Hippocampal formation (tissue), 2 donors: ENCODE data around the gene HS1BP3.

Experiments
- DNase-seq, 2 donors: peaks; one replicate each; lab custom pipeline; 2025; lab: John Stamatoyannopoulos, UW

Gene HS1BP3

DNA sequence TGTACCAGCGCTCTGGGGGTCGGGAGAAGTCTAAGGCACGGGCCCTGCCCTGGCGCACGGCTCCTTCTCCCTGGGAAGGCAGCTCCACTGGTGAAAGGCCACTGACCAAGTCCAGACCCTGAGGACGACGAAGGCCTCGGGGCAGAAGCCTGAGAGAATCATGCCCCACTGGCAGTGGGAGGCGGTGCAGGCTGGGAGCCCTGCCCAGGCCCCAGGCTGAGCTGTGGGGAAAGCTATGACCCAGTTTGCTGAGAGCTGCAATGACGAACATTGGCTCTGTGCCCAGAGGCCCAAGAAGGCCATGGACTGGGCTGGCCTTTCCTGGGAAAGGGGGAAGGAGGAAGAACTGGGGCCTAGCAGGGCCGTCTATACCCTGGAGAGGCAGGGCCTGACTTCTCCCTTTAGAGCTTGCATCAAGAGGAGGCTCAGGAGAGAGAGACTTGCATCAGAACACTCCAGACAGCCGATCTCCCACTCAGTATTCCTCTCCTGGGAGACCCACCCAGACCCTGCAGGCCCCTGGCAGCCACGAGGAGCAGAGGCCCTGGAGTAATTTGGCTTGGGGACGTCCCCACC is 32.9 kb downstream of the HS1BP3 start:
- DNase-seq: peak; percentile 87 to 92

DNA sequence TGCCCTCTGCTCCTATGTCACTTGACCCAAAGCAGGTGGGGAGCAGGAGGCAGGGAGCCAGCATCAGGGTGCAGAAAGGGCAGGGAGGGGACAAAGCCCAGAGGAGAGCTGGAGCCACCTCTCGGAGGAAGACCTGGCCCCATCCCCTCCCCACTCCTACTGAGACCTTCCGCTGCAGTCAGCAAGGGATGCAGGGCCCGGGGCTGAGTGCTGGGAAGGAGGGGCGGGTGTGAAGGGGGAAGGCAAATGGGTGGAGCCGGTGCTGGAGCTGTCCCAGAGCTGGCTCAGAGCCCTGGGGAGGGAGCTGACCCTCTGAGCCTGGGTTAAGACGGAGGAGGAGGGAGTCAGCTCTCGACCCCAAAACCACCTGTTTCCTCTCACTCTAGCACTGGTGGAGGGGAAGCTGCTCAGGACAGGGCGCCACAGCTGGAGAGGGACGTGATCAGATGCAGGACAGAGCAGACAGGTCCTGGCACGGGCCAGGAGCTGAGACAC is 33.8 kb downstream of the HS1BP3 start:
- DNase-seq: peak in 1 of 2 donors; percentile 15

DNA sequence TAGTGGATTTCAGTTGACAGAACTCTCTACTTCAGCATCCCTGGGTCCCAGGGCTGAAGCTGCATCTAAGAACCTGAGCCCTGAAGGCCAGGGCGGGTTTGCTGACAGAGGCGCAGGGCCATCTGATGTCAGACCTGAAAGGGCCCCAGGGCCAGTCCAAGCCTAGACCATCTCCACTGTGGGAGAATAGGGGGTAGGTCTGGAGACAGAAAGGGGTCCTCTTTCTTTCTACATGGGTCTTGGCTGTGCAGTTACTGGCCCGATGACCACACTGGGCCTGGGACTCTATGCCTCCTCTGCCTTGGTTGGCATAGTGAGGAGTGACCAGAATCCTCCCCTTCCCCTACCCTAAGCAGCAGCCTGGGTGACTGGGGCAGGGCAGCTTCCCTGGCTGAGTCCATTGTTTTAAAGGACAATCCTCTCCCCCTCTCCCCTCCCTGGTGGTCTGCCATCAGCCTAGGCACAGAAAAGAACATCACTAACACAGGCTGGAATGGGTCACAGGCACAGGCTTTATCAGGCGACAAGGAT is 34.5 kb downstream of the HS1BP3 start:
- no peak for DNase-seq

DNA sequence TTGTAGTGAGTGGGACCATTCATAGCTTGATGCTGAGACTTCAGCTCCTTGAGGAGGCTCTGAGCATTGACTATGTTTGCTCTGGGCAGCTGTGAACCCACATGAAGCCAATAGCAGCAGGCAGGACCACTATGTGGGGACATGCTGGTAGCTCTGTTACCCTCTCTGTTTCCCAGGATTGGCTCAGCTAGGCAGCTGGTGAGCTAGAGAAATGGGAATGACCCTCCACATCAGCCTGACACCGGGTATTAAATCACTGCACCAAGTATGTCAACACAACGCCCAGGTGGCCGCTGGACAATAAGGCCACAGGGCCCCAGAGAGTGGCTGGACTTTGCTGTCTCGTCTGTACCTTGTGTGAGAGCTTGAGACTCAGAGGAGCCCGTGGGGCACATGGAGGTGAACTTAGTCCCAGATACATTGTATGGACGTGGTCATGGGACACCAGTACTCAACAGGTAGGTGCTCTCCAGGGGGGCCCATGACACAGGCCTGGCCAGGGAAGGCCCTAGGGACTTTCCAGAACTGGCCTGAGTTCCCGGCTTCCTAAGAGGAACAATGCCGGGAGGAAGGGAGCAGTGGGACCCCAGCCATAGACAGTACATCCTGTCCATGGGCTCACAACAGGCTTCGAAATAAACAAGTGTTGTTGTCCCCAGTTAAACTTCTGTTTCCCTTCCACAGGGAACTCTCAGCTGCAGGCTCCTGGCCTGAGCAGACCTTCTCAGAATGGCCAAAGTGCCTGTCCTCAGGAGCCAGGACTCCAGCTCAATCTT is 35.2 kb downstream of the HS1BP3 start:
- no peak for DNase-seq

DNA sequence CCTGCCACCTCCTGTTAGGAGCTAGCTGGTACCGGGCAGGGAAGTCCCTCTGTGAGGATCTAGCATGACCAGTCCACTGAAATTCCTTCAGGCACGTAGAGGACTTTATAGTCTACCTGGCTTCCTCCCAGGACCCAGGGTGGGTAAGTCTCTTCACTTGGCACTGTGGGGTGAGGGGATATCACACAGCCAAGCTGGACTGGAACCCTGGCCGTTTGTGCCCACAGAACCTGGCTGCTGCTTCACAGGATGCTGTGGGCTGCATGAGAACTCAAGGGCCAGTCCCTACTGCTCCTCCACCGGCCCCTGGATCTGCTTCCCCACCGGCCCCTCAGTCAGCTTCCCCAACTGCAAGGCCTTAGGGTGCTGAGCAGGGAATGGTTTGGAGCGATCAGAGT is 35.8 kb downstream of the HS1BP3 start:
- no peak for DNase-seq

DNA sequence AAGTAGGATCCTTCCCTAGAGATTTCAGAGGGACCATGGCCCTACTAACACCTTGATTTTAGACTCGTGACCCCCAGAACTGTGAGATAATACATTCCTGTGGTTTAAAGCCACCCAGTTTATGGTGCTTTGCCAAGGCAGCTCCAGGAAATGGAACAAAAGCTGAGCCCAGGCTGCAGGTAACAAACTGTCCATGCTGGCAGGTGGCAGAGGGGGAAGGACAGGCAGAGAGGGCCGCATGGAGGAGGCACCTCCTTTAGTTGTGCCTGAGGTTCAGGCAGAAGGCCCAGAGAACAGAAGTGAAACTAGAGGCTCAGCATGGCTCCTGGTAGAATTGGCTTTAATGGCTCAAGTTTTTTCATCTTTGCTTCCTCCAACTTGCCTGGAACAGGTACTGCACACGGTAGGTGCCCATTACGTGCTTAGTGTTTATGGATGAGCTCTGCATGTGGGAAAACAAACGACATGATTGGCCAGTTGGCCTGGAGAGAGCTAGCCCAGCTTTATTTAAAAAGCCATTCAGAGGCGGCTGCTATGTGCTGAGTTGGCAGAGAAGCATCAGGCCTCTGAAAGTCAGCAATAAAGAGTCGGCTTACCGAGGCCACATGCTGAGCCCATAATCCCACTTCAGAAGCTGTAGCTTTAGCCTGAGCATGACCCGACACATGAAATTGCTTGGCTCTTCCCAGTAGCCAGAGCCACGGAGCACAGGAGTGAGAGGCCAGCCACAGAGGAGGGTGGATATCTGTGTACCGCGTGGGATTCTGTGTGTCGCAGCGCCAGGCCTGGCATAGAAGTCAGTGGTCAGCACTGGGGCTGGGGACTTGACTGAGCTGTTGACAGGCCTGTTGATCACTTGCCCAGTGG is 36.5 kb downstream of the HS1BP3 start:
- DNase-seq: peak in 1 of 2 donors; percentile 53

DNA sequence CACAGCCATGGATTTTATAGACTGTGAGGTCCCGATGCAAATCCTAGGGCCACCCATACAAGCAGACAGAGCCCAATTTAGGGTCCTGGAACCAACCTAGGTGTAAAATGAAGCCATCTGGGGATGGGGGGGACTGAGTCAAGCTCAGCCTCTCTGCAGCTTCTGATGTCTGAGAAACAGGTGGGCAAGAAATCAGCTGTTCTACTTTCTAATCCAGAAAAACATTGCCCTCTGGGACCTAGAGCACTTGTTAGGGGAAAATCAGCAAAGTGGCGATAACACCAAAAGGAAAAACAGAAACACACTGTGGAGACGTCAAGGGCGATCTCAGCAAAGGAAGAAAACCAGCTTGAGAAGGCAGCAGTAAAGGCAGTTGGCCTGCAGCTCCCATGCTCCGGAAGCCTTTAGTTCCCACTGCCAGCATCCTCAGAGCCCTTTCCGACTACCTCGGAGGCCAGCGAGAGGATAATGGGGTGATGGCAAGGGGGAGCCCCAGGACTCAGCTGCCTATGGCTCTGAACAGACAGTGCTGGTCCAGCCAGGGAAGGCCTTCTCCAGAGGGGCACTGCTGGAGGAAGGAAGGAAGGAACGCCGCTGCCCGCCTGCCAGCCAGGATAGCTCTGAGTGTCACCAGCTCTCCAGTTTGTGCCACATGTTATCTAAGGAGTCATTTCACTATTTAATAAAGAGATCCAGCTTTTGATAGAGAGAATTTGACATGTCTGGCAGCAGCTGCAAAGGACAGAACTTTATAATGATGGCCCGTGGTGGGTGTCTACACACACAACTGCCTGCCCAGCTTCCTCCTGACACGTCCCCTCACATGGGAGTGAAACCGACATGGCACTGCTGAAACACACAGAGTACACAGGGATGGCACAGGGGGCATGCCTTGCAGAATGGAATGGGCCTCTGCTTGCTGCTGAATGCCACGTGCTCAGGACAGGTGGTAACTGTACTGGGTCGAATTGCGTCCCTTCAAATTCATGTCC is 37.7 kb downstream of the HS1BP3 start:
- DNase-seq: no peak

DNA sequence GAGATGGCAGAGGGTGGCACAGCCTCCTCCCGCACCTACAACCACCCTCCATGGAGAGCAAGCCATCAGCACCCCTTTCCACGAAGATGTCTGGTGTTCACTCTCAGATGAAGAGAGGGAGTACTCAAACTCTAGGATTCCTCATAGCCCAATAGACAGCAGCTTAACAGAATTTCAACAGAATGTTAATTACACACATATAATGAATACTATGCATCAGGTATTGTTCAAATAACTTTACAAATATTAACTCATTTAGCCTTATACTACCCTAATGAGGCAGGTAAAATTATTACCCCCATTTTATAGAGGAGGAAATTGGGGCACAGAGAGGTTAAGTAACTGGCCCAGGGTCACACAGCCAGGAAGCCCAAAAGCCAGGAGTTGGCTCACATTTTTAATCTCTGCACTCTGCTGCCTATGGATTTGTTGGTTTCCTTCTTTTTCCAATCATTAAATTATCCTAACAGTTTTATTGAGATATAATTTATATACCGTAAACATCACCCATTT is 39.0 kb downstream of the HS1BP3 start:
- DNase-seq: no peak

DNA sequence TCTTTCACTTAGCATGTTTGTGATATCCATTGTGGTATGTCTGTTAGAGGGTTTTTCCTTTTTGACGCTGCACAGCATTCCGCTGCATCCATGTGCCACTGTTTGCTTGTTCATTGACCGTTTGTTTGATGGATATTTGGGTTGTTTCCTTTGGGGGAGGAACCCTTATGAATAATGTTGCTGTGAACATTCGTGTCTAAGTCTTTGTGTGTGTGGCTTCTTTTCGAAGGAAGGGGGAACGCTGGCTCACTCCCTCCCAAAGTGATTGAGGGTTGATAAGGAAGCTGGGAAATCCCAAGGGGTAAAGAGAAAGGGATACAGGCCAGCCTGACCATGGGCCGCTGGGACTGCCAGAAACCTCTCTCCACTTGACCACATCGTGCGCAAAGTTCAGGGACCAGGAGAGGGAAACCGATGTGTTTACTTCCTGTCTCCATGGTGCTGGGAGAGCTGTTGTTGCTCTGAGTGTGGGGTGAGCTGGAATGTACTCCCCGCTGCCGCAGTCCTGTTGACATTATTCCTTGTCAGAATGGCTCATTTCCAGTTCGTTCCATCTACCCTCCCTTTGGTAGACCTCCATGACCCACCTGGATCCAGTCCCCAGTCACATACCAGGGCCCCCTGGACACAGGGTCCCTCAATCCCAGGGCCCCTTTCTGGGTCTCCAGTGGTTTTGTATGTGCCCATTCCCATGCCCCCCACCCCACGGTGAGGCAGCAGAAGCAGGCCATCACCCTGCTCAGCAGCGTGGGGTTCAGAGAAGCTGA is 39.6 kb downstream of the HS1BP3 start:
- no peak for DNase-seq

DNA sequence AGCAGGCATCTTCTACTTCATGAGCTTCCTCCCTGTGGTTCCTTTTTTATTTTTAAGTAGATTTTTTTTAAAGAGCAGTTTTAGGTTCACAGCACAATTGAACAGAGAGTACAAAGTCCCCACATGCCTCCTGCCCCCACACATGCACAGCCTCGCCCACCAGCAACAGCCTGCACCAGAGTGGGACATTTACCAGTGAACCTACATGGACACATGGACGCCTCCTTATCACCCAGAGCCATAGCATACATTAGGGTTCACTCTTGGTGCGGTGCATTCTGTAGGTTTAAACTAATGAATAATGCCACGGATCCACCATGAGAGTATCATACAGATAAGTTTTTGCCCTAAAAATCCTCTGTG is 40.9 kb downstream of the HS1BP3 start:
- DNase-seq: no peak

DNA sequence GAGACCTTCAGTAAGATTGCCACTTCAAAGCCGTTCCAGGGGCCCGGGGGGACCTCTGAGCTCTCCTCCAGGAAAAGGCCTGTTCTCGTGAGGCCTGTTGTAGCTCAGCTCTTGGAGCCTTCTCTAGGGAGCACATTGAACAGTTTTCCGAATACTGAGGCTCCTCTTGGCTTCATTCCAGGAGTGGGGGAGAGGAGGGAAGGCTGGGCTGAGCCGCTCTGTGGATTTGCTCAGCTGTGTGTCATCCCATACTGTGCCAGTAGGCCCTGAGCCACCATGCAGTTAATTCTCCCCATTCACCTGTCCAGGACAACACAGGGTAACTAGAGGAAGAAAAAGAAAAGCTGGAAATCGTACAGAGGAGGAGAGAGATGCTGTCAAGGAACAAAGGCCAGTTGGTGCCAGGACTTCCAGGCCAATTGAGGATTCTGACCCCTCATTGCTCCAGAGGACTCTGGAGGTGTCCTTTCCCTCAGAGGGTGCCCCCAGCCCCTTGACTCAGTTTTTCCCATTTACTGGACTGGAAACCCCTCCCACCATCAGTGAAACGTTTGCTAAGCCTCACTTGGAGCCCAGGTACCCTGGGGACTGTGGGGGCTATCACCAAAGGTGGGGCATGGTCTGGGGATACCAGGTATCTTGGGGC is 41.4 kb downstream of the HS1BP3 start:
- DNase-seq: no peak

DNA sequence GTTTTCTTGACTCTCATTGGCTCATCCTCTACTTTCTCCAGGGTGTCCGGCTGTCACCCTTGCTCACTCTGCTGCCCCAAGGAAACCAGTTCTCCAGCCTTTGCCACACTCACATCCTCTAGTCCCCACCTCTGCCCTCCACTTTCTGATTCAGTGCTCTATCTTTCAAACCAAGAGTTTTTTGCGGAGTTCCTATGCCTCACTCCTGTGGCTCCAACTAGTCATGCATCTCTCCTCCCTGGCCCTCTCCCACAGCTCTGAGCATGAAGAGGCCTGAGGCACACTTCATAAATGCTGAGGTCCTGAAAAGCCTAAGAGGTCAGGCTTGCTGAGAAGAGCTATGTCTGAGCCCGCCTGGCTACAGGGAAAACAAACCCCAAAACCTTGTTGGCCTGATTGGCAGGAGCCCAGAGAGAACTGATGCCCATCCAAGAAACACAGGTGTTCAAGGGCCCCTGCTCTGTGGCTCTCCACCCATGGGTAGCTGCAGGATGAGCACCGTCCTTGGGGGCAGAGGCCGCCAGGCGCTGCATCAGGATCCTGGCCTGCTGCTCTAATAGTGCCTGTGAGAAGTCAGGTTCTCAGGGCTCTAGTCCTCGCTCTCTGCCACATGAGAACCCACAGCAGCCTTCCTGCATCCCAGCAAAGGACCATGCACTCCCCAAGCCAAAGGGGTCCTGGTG is 42.1 kb downstream of the HS1BP3 start:
- no peak for DNase-seq

DNA sequence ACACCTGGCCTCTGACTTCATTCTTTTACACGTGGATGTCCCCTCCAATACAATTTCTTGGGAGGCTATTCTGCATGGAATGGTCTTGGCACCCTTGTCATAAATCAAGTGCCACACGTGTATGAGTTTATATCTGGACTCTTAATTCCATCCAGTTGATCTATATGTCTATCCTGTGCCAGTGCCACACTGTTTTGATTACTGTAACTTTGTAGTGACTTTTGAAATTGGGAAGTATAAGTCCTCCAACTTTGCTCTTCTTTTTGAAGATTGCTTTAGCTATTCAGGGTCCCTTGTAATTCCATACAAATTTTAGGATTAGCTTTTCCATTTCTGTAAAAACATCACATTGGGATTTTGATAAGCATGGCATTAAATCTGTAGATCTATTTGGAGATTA is 43.5 kb downstream of the HS1BP3 start:
- DNase-seq: no peak

DNA sequence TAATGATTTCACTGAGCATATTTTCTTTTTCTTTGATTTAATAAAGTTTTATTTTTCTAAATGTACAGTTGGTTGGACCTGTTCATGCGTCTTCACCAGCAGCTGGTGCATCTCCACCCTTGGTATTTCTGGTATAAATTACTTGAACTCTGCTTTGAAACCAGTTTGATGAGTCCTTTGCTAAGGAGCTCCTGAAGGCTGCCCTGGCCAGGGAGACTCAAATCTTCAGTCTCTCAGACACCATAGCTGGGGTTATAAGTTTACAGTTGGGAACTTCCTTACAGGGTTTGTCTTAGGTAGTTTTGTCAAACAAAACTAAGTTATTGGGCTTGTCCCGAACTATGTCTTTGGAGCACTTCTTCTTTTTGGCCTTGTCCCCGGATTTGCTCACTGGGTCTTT is 44.7 kb downstream of the HS1BP3 start:
- no peak for DNase-seq

DNA sequence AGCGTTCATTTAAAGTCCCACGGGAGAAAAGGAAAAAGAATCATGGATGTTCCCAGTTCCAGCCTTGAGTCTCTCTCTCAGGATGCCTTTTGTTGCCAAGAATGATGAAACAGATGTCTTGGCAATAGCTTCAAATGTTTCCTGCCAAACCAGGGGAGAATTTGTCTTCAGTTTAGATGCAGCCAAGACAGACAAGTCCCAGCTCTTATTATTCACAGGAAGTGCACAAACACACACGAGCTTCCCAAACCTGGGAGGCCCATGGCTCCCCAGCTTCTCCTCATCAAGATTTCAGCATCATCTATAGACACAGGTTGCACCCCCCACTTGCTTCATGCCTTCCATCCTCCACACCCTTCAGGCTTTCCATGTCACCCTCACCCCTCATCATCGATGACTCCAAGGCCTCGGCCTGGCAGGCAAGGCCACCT is 45.9 kb downstream of the HS1BP3 start:
- DNase-seq: peak in 1 of 2 donors; percentile 43

DNA sequence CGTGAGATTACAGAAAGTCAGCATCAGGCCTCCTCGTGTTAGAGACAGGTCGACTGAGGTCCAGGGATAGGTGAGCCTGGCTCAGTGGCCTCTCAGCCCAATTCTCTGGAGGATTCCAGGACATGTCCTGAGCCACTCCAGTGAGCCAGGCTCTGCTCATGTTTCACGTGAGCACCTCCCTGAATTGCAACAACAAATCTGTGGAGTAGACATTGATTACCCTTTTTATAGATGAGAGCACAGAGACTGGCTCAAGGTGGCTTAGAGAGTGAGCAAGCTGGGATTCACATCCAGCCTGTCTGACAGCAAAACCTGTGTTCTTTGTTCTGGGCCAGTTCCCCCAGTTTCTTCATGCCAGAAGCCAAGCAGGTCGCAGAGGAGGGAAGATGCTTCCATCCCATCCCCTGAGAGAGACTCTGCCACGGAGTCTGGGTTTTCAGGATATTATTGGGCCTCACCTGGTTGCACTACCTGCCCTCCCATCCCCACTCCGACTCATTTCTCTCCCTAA is 46.4 kb downstream of the HS1BP3 start:
- no peak for DNase-seq

DNA sequence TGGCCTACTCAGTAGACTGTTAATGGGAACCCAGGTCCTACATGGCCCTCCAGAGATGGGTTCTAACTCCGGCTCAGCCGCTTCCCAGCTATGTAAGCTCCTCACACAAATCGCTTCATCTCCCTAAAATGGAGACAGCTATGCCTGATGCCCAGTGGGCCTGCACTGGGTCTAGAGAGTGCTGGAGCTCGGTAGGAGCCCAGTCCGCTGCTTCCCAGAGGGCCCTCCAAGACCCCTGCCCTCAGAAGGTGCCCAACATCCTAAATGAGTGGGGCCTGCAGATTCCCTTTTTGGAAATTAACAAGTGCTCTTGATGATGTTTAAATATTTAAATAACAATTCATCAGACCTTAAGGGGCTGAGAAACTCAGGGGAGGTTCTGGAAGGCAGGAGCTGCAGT is 47.1 kb downstream of the HS1BP3 start:
- DNase-seq: no peak

DNA sequence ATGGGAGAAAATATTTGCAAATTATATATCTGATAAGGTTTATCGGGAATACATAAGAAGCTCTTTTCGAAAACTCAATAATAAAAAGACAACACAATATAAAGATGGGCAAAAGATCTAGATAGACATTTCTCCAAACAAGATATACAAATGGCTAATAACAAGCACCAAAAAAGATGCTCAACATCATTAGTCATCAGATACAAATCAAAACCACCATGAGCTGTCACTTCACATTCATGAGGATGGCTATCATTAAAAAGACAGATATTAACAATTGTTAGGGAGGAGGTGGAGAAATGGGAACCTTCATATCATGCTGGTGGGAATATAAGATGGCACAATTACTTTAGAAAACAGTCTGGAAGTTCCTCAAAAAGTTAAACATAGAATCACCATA is 48.1 kb downstream of the HS1BP3 start:
- no peak for DNase-seq
